Activated T-helper 17 cell treated with anti-CD3 and anti-CD28 coated beads, Interleukin-2, amount 50 U/mL, for 72 hours (primary cell): ENCODE data around the gene CLEC3B. TPM values are rescaled to one million over a fixed set of nuclear protein-coding genes. Genes with fewer than 3 reads are reported as not detected.
A peak's percentile ranks its signal among the peaks of the same experiment; 100 is the strongest.

Experiments
- ATAC-seq: fragments of 150-1000 bp; cut with Tn5 transposase; replicated peaks from 2 replicates; pipeline ENCODE4 v1.10.0; 2021; ENCODE audit warnings: mild to moderate bottlenecking, moderate library complexity
- H3K27ac Mint-ChIP-seq: one replicate; pipeline ENCODE4 v1.8.0; 2022; ENCODE audit warnings: mixed read lengths
- H3K27me3 Mint-ChIP-seq: one replicate; pipeline ENCODE4 v1.8.0; 2022; ENCODE audit warnings: mixed read lengths
- H3K36me3 Mint-ChIP-seq: one replicate; pipeline ENCODE4 v1.8.0; 2022; ENCODE audit warnings: low read depth, mild to moderate bottlenecking, mixed read lengths
- H3K4me1 Mint-ChIP-seq: one replicate; pipeline ENCODE4 v1.8.0; 2022; ENCODE audit warnings: mixed read lengths
- H3K4me3 Mint-ChIP-seq: one replicate; pipeline ENCODE4 v1.8.0; 2022; ENCODE audit warnings: mild to moderate bottlenecking, mixed read lengths
- H3K9me3 Mint-ChIP-seq: one replicate; pipeline ENCODE4 v1.8.0; 2022; ENCODE audit warnings: mixed read lengths
- total RNA-seq, 2 donors: library from RNA; stranded (reverse); gene quantifications; one replicate each; pipeline ENCODE4 v1.2.3, GENCODE V29; 2022

Gene CLEC3B
- total RNA-seq, 2 donors from 2014 or later = 0.37 to 0.66 TPM

- H3K4me1 Mint-ChIP-seq = peaks cover 24% of the 10 kb centered on the region
- peaks cover 42% of the 10 kb centered on the region for H3K36me3 Mint-ChIP-seq
- no peaks in the 10 kb centered on the region for H3K27me3 Mint-ChIP-seq
- ATAC-seq = no peak
- H3K27ac Mint-ChIP-seq = no peak overlapping the region
- H3K4me3 Mint-ChIP-seq = no peak overlapping the region
- no peaks in the 10 kb centered on the region for H3K9me3 Mint-ChIP-seq
Observed at GRCh38 chr3:45016916-45017315, 9.2 kb upstream of the CLEC3B start.

DNA sequence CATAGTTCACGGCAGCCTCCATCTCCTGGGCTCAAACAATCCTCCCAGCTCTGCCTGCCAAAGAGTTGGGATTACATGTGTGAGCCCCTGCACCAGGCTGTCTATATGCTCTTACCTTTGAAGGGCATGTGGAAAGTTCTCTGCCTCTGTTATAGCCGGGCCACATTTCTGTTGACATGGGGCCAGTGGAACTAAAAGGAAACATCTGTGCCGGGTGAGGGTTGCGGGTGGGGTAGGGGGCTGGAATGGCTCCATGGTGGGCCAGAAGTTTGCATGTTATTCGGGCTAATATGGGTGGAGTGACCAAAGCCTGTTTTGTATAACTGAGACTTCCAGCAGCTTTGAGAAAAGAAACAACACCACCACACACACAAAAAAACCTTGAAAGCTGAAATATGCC, 8.3 kb upstream of the CLEC3B start:
- H3K4me3 Mint-ChIP-seq = no peak overlapping the region
- no peaks in the 10 kb centered on the region for H3K27me3 Mint-ChIP-seq
- no peaks in the 10 kb centered on the region for H3K9me3 Mint-ChIP-seq
- peaks cover 33% of the 10 kb centered on the region for H3K36me3 Mint-ChIP-seq
- no peak overlapping the region for H3K27ac Mint-ChIP-seq
- peaks cover 20% of the 10 kb centered on the region for H3K4me1 Mint-ChIP-seq
- ATAC-seq = no peak

GRCh38 chr3:45020534-45020933, 5.6 kb upstream of the CLEC3B start:
- peak; percentile 42 for ATAC-seq
- H3K9me3 Mint-ChIP-seq = no peaks in the 10 kb centered on the region
- H3K27ac Mint-ChIP-seq = peak overlapping the region; percentile 32

GRCh38 chr3:45021524-45022297, 4.4 kb upstream of the CLEC3B start:
- Mint-ChIP-seq H3K36me3 (peaks cover 10% of the 10 kb centered on the region), H3K4me1 (peaks cover 12% of the 10 kb centered on the region), H3K9me3 (no peaks in the 10 kb centered on the region), H3K27me3 (no peaks in the 10 kb centered on the region), H3K27ac (peak overlapping the region; percentile 32), H3K4me3 (no peak overlapping the region)
- no peak for ATAC-seq

More at GRCh38 chr3:45020534-45020933, 5.6 kb upstream of the CLEC3B start:
- Mint-ChIP-seq H3K4me1 (peaks cover 17% of the 10 kb centered on the region), H3K4me3 (peak overlapping the region; percentile 0), H3K27me3 (no peaks in the 10 kb centered on the region), H3K36me3 (peaks cover 17% of the 10 kb centered on the region)

- Mint-ChIP-seq H3K36me3 (peaks cover 3% of the 10 kb centered on the region), H3K9me3 (no peaks in the 10 kb centered on the region), H3K27ac (no peak overlapping the region), H3K4me1 (peaks cover 12% of the 10 kb centered on the region), H3K4me3 (no peak overlapping the region), H3K27me3 (no peaks in the 10 kb centered on the region)
- no peak for ATAC-seq
Observed at GRCh38 chr3:45023675-45024074, 2.4 kb upstream of the CLEC3B start.

DNA sequence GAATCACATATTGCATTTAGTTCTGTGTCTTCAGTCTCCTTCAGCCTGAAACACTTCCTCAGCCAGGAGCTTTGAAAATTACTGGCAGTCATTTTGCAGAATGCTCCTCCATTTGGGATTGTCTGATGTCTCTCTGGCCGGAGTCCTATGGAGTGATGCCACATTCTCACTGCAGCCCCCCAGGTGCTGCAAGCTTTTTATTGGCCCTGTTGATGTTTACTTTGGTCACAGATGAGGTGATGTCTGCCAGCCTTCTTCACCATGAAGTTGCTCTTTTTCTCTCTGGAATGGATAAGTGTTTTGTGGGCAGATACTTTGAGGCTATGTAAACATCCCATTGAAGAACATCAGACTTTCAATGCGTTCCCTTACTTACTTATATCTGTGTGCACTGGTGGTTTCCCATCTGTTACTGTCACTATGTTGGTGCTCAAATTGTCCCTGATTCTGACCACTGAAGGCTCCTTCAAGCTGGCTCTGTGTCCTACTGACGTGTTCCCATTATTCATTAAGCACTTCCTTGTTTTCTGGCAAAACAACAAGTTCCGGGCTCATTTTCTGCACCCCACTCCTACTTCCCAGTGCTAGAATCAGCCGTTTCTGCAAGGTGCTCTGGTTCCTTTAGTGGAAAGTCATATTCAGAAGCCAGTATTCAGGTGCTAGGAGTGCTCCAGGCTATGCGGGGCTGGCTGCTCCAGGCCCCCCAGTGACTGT, 1.4 kb upstream of the CLEC3B start:
- no peak for ATAC-seq
- peaks cover 12% of the 10 kb centered on the region for H3K4me1 Mint-ChIP-seq

DNA sequence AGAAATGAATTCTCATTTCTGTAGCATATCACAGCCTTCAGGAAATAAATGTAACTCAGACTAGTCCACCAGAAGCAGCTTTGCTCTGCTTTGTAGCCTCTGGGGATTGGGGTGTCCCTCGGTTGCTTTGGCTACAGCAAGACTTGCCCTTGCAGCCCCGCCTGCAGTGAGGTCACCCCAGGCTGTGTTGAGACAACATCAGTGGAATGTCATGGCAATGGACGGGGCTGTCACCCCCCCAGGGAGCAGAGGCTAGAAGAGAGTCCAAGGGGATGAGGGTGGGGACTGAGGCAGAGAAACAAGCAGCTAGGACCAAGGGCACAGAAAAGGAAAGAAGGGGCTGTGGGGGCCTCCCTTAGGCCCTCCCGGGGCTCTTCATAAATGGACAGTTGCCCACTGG, 854 bp downstream of the CLEC3B start:
- H3K27me3 Mint-ChIP-seq = no peaks in the 10 kb centered on the region
- no peaks in the 10 kb centered on the region for H3K9me3 Mint-ChIP-seq
- no peaks in the 10 kb centered on the region for H3K4me1 Mint-ChIP-seq
- no peak overlapping the region for H3K27ac Mint-ChIP-seq
- ATAC-seq = no peak
- no peak overlapping the region for H3K4me3 Mint-ChIP-seq
- H3K36me3 Mint-ChIP-seq = no peaks in the 10 kb centered on the region

More for the DNA sequence above, 1.4 kb upstream of the CLEC3B start:
- Mint-ChIP-seq H3K4me3 (no peak overlapping the region), H3K27ac (no peak overlapping the region), H3K36me3 (no peaks in the 10 kb centered on the region), H3K27me3 (no peaks in the 10 kb centered on the region), H3K9me3 (no peaks in the 10 kb centered on the region)

DNA sequence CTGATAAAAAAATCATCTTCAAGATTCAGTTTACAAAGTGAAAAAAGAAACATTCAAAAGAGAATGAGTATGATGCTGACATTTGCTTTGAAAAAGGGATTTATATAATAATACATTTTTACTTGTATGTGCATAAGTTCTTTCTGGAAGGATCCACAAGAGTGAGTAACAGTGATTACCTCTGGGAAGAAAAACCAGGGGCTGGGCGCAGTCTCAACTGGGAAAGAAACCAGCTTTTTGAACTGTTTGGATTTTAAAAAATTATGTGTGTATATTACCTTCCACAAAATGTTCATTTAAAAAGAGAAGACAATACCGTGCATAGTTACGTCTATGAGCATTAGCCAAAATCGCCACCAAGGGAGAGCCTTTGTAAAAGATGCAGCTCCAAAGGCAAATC, 1.3 kb downstream of the CLEC3B start:
- Mint-ChIP-seq H3K27ac (no peak overlapping the region), H3K27me3 (no peaks in the 10 kb centered on the region), H3K4me1 (no peaks in the 10 kb centered on the region), H3K9me3 (no peaks in the 10 kb centered on the region), H3K4me3 (no peak overlapping the region), H3K36me3 (no peaks in the 10 kb centered on the region)
- no peak for ATAC-seq

DNA sequence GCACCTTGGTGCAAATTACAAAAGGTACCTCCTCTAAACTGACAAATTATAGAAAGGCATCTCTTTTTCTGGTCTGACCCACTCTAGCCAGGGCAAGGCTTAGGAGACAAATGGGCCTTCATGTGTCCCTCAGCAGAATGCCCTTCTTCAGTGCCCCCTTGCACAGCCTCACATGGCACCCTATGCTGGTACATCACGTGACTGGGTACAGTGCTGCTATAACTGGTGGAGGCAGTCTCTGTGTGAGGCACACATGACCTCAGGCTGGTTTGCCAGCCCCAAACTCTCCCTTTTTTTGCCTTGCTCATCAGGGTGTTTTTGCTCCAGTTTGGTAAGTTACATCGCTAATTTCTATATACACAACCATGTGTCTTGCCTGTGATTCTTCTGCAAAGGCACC, 3.1 kb downstream of the CLEC3B start:
- Mint-ChIP-seq H3K27me3 (no peaks in the 10 kb centered on the region), H3K9me3 (no peaks in the 10 kb centered on the region), H3K36me3 (no peaks in the 10 kb centered on the region), H3K4me1 (no peaks in the 10 kb centered on the region), H3K27ac (no peak overlapping the region), H3K4me3 (no peak overlapping the region)
- no peak for ATAC-seq

DNA sequence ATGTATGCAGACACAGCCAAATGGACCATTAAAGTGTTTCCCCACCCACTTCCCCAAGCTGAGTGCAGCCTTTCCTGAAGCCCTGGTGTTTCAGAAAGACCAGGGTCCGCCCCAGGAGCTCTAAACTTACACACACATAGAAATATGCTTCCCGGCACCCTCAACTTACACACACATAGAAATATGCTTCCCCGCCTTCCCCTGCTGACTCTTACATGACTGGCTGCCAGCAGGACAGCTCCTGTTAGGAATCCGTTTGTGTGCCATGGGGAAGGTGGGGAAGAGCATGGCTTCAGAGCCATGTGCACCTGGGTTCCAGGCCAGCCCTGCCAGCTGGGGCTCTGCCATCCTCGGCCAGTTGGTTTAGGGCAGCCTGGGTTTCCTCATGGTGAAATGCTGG, 3.6 kb downstream of the CLEC3B start:
- no peaks in the 10 kb centered on the region for H3K36me3 Mint-ChIP-seq
- peaks cover 2% of the 10 kb centered on the region for H3K4me1 Mint-ChIP-seq
- no peak for ATAC-seq
- no peak overlapping the region for H3K4me3 Mint-ChIP-seq
- no peaks in the 10 kb centered on the region for H3K27me3 Mint-ChIP-seq
- no peaks in the 10 kb centered on the region for H3K9me3 Mint-ChIP-seq
- no peak overlapping the region for H3K27ac Mint-ChIP-seq

GRCh38 chr3:45031531-45031930, 5.4 kb downstream of the CLEC3B start:
- H3K27me3 Mint-ChIP-seq = peaks cover 5% of the 10 kb centered on the region
- no peaks in the 10 kb centered on the region for H3K9me3 Mint-ChIP-seq
- H3K36me3 Mint-ChIP-seq = no peaks in the 10 kb centered on the region
- H3K4me1 Mint-ChIP-seq = peaks cover 8% of the 10 kb centered on the region
- ATAC-seq = no peak
- no peak overlapping the region for H3K4me3 Mint-ChIP-seq
- no peak overlapping the region for H3K27ac Mint-ChIP-seq

DNA sequence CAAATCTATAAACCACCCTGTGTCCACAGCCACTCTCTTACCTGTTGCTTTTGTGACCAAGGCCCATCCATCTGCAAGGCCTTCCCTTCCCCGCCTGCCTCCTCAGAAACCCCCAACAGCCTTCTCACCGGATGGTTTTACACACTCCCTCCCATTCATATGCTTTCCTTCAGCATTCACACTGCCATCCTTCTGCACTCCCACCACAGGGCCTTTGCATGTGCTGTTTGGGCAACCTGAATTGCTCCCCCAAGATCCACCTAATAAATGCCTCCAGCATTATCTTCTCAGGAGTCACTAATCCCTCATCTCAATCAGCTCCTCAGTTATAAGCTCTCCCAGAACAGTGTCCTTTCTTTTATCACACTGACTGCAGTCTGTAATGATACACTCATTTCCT, 6.0 kb downstream of the CLEC3B start:
- H3K9me3 Mint-ChIP-seq = no peaks in the 10 kb centered on the region
- H3K27me3 Mint-ChIP-seq = peaks cover 5% of the 10 kb centered on the region
- peaks cover 11% of the 10 kb centered on the region for H3K4me1 Mint-ChIP-seq
- H3K36me3 Mint-ChIP-seq = no peaks in the 10 kb centered on the region
- ATAC-seq = no peak
- no peak overlapping the region for H3K4me3 Mint-ChIP-seq
- H3K27ac Mint-ChIP-seq = no peak overlapping the region

DNA sequence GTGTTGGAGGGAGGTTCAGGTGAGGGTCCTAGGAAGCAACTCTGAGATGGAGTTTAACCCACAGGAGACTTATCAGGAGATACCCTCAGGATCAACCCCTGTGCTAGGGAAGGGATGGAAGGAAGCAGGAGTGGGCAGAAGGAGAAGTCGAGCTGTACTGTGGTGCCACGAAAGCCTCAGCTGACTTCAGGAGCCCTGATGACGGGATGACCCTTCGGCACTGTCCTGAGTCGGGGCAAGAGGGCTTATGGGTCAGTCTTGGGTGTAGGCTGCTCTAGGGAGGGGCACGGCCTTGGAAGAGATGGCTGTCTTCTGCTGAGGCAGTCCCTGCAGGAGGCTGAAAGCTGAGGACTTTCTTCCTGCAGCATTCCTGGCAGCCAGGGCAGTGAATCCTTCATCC, 7.7 kb downstream of the CLEC3B start:
- no peak for ATAC-seq
- Mint-ChIP-seq H3K4me3 (no peak overlapping the region), H3K36me3 (no peaks in the 10 kb centered on the region), H3K9me3 (no peaks in the 10 kb centered on the region), H3K4me1 (peaks cover 12% of the 10 kb centered on the region), H3K27me3 (peaks cover 5% of the 10 kb centered on the region), H3K27ac (no peak overlapping the region)

DNA sequence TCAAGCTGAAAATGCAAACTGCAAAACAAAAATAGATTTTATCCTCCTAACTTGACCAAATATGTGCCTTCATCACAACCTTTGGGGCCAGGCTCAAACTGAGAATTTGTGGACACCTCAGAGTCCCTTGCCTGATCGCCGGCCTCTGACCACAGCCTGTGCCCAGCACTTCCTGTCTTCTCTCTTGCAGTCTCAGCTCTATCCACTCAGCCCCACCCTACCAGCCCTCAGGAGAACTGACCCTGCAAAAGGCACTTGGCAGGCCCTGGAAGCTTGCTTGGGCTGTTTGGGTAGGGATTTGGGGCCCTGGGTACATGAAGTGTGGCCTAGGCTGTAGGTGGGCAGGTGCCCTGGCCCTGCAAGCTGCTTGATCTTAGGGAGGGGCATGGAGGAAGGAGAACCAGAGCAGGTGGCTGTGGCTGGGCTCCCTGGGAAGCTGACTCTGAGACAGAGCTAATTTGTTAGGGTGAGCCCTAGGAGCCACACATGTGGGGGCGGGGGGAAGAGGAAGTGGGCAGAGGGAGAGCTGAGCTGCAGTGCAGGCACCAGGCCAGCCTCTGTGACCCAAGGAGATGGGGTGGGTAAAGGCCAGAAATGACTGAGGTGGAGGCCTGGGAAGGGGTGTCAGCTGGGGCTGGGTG, 8.6 kb downstream of the CLEC3B start:
- no peaks in the 10 kb centered on the region for H3K9me3 Mint-ChIP-seq
- ATAC-seq = peak; percentile 42
- H3K4me3 Mint-ChIP-seq = peak overlapping the region; percentile 66
- no peaks in the 10 kb centered on the region for H3K36me3 Mint-ChIP-seq
- peak overlapping the region; percentile 49 for H3K27ac Mint-ChIP-seq
- peaks cover 12% of the 10 kb centered on the region for H3K4me1 Mint-ChIP-seq
- peaks cover 5% of the 10 kb centered on the region for H3K27me3 Mint-ChIP-seq
